ENCODE results near the gene SLC16A2.
"Not testable (repeated sequence)": the region's sequence is repeated elsewhere in the genome, so short reads cannot be mapped to it uniquely, and the experiment has no call there.

The SLC16A2 gene

GRCh38 chrX:74514384-74514783 is 93.1 kb downstream of the SLC16A2 start:
- H3K36me3 ChIP-seq (ENCODE audit: insufficient read depth, low read length), result no peaks in the 10 kb centered on the region
- no peak for TF ChIP-seq EZH2phosphoT487 (IDR thresholded peaks at IDR 0.05; ENCODE audit: borderline replicate concordance)
- TF ChIP-seq, protein P1, sequence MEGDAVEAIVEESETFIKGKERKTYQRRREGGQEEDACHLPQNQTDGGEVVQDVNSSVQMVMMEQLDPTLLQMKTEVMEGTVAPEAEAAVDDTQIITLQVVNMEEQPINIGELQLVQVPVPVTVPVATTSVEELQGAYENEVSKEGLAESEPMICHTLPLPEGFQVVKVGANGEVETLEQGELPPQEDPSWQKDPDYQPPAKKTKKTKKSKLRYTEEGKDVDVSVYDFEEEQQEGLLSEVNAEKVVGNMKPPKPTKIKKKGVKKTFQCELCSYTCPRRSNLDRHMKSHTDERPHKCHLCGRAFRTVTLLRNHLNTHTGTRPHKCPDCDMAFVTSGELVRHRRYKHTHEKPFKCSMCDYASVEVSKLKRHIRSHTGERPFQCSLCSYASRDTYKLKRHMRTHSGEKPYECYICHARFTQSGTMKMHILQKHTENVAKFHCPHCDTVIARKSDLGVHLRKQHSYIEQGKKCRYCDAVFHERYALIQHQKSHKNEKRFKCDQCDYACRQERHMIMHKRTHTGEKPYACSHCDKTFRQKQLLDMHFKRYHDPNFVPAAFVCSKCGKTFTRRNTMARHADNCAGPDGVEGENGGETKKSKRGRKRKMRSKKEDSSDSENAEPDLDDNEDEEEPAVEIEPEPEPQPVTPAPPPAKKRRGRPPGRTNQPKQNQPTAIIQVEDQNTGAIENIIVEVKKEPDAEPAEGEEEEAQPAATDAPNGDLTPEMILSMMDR (conservative IDR thresholded peaks at IDR 0.05; ENCODE audit: low read length), result no peak
- H3K9me3 ChIP-seq (ENCODE audit: insufficient read depth, low read depth, low read length), result no peaks in the 10 kb centered on the region
- no peaks in the 10 kb centered on the region for H3K27me3 ChIP-seq (ENCODE audit: insufficient read depth, low read length, poor library complexity, severe bottlenecking)
- H4K20me1 ChIP-seq (ENCODE audit: insufficient read depth, low read length, poor library complexity, severe bottlenecking), result no peaks in the 10 kb centered on the region
- H3K9ac ChIP-seq (ENCODE audit: low read depth, low read length, poor library complexity, severe bottlenecking), result no peak overlapping the region
- no peak overlapping the region for H3K4me2 ChIP-seq (ENCODE audit: low read depth, low read length, poor library complexity, severe bottlenecking)
- H2AFZ ChIP-seq (ENCODE audit: low read length), result no peak overlapping the region
- H3K4me3 ChIP-seq (ENCODE audit: low read length, poor library complexity, severe bottlenecking), result no peak overlapping the region
- no peaks in the 10 kb centered on the region for H3K9me2 ChIP-seq (replicated peaks; ENCODE audit: low read depth, low read length)
- H3K4me1 ChIP-seq (ENCODE audit: insufficient read depth, low read length, poor library complexity, severe bottlenecking), result no peaks in the 10 kb centered on the region
- H3F3A ChIP-seq (ENCODE audit: low read depth), result no peaks in the 10 kb centered on the region
- H3K79me2 ChIP-seq (ENCODE audit: insufficient read depth, low read length), result no peaks in the 10 kb centered on the region

- H2AFZ ChIP-seq (ENCODE audit: low read length), result no peak overlapping the region
- H3K9me2 ChIP-seq (replicated peaks; ENCODE audit: low read depth, low read length), result no peaks in the 10 kb centered on the region
- no peak overlapping the region for H3K9ac ChIP-seq (ENCODE audit: low read depth, low read length, poor library complexity, severe bottlenecking)
- no peak for TF ChIP-seq EZH2phosphoT487 (IDR thresholded peaks at IDR 0.05; ENCODE audit: borderline replicate concordance)
- TF ChIP-seq, protein P1 (conservative IDR thresholded peaks at IDR 0.05; ENCODE audit: low read length), result no peak
- no peak overlapping the region for H3K4me2 ChIP-seq (ENCODE audit: low read depth, low read length, poor library complexity, severe bottlenecking)
- H3K4me3 ChIP-seq (ENCODE audit: low read length, poor library complexity, severe bottlenecking), result no peak overlapping the region
- H3F3A ChIP-seq (ENCODE audit: low read depth), result no peaks in the 10 kb centered on the region
- H3K27me3 ChIP-seq (ENCODE audit: insufficient read depth, low read length, poor library complexity, severe bottlenecking), result no peaks in the 10 kb centered on the region
- no peaks in the 10 kb centered on the region for H3K9me3 ChIP-seq (ENCODE audit: insufficient read depth, low read depth, low read length)
- no peaks in the 10 kb centered on the region for H3K36me3 ChIP-seq (ENCODE audit: insufficient read depth, low read length)
- no peaks in the 10 kb centered on the region for H4K20me1 ChIP-seq (ENCODE audit: insufficient read depth, low read length, poor library complexity, severe bottlenecking)
- no peaks in the 10 kb centered on the region for H3K4me1 ChIP-seq (ENCODE audit: insufficient read depth, low read length, poor library complexity, severe bottlenecking)
- no peaks in the 10 kb centered on the region for H3K79me2 ChIP-seq (ENCODE audit: insufficient read depth, low read length)
Measured at GRCh38 chrX:74515356-74515755, 94.1 kb downstream of the SLC16A2 start.

DNA sequence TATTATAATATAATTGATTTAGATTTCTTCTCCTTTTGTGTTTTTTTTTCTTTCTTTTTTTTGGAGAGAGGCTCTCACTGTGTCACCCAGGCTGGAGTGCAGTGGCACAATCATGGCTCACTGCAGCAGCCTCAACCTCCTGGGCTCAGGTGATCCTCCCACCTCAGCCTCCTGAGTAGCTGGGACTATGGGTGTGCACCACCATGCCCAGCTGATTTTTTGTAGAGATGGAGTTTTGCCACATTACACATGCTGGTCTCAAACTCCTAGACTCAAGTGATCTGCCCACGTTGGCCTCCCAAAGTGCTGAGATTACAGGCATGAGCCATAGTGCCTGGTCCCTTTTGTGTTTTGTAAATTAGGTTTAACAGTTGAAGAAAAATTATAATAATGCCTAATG is 94.7 kb downstream of the SLC16A2 start:
- H4K20me1 ChIP-seq (ENCODE audit: insufficient read depth, low read length, poor library complexity, severe bottlenecking); H3F3A ChIP-seq (ENCODE audit: low read depth); H3K27me3 ChIP-seq (ENCODE audit: insufficient read depth, low read length, poor library complexity, severe bottlenecking); H3K4me1 ChIP-seq (ENCODE audit: insufficient read depth, low read length, poor library complexity, severe bottlenecking); H3K4me3 ChIP-seq (ENCODE audit: low read length, poor library complexity, severe bottlenecking); H3K4me2 ChIP-seq (ENCODE audit: low read depth, low read length, poor library complexity, severe bottlenecking); H3K36me3 ChIP-seq (ENCODE audit: insufficient read depth, low read length); H2AFZ ChIP-seq (ENCODE audit: low read length); H3K9ac ChIP-seq (ENCODE audit: low read depth, low read length, poor library complexity, severe bottlenecking); H3K9me2 ChIP-seq (replicated peaks; ENCODE audit: low read depth, low read length); H3K9me3 ChIP-seq (ENCODE audit: insufficient read depth, low read depth, low read length); H3K79me2 ChIP-seq (ENCODE audit: insufficient read depth, low read length): not testable (repeated sequence)

GRCh38 chrX:74519870-74520269 is 98.6 kb downstream of the SLC16A2 start:
- Histone ChIP-seq H3K4me3 (ENCODE audit: low read length, poor library complexity, severe bottlenecking) (no peak overlapping the region), H3K79me2 (ENCODE audit: insufficient read depth, low read length) (no peaks in the 10 kb centered on the region), H3K4me1 (ENCODE audit: insufficient read depth, low read length, poor library complexity, severe bottlenecking) (no peaks in the 10 kb centered on the region), H3K4me2 (ENCODE audit: low read depth, low read length, poor library complexity, severe bottlenecking) (no peak overlapping the region), H3K9me2 (replicated peaks; ENCODE audit: low read depth, low read length) (no peaks in the 10 kb centered on the region), H3K27me3 (ENCODE audit: insufficient read depth, low read length, poor library complexity, severe bottlenecking) (no peaks in the 10 kb centered on the region), H3K9ac (ENCODE audit: low read depth, low read length, poor library complexity, severe bottlenecking) (no peak overlapping the region), H4K20me1 (ENCODE audit: insufficient read depth, low read length, poor library complexity, severe bottlenecking) (no peaks in the 10 kb centered on the region), H2AFZ (ENCODE audit: low read length) (no peak overlapping the region), H3K9me3 (ENCODE audit: insufficient read depth, low read depth, low read length) (no peaks in the 10 kb centered on the region), H3F3A (ENCODE audit: low read depth) (no peaks in the 10 kb centered on the region), H3K36me3 (ENCODE audit: insufficient read depth, low read length) (no peaks in the 10 kb centered on the region)
- TF ChIP-seq, protein P1 (conservative IDR thresholded peaks at IDR 0.05; ENCODE audit: low read length), result no peak
- TF ChIP-seq EZH2phosphoT487 (IDR thresholded peaks at IDR 0.05; ENCODE audit: borderline replicate concordance), result no peak

Measured in Loucy (cell line).